Measurements from ENCODE around the gene EREG. TPM values are rescaled to one million over a fixed set of nuclear protein-coding genes. Genes with fewer than 3 reads are reported as not detected.
"Not testable (repeated sequence)": the region's sequence is repeated elsewhere in the genome, so short reads cannot be mapped to it uniquely, and the experiment has no call there.

EREG gene
- polyA plus RNA-seq, 6 donors from 2014 or later, result 0.19 to 0.32 TPM; not detected in 4

- H3K4me1 Mint-ChIP-seq, result no peaks in the 10 kb centered on the region
- ATAC-seq (ENCODE audit: low read depth in 2 of 2) (no peak), DNase-seq (no peak)
- no peak overlapping the region for H3K27ac Mint-ChIP-seq
- no peaks in the 10 kb centered on the region for H3K36me3 Mint-ChIP-seq
- peaks cover 0 to 5% (median 0%) of the 10 kb centered on the region in 7 donors for H3K9me3 Mint-ChIP-seq
- H3K4me3 Mint-ChIP-seq, result no peak overlapping the region
- H3K27me3 Mint-ChIP-seq, result peaks cover 0 to 20% (median 14%) of the 10 kb centered on the region in 3 donors
Measured at GRCh38 chr4:74329307-74329706, 35.6 kb upstream of the EREG start.

GRCh38 chr4:74330295-74330750, 34.6 kb upstream of the EREG start:
- H3K4me1 Mint-ChIP-seq, result peaks cover 0 to 1% (median 0%) of the 10 kb centered on the region in 3 donors
- H3K27ac Mint-ChIP-seq, result no peak overlapping the region
- peaks cover 0 to 5% (median 0%) of the 10 kb centered on the region in 7 donors for H3K9me3 Mint-ChIP-seq
- no peak for ATAC-seq (ENCODE audit: low read depth in 2 of 2)
- H3K27me3 Mint-ChIP-seq, result peaks cover 0 to 22% (median 16%) of the 10 kb centered on the region in 3 donors
- H3K4me3 Mint-ChIP-seq, result no peak overlapping the region
- no peaks in the 10 kb centered on the region for H3K36me3 Mint-ChIP-seq
- DNase-seq, result no peak

DNA sequence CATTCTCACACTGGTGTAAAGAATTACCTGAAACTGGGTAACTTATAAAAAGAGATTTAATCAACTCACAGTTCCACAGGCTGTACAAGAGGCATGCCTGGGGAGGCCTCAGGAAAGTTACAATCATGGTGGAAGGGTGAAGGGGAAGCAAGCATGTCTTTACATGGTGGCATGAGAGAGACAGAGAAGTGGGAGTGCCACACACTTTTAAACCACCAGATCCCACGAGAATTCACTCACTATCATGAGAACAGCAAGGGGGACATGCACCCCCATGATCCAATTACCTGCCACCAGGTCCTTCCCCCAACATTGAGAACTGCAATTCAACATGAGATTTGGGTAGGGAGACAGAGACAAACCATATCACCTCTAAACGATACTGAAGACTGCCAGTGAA, 33.7 kb upstream of the EREG start:
- H3K27ac Mint-ChIP-seq, result no peak overlapping the region
- peaks cover 0 to 5% (median 0%) of the 10 kb centered on the region in 7 donors for H3K9me3 Mint-ChIP-seq
- H3K36me3 Mint-ChIP-seq, result no peaks in the 10 kb centered on the region
- H3K4me1 Mint-ChIP-seq, result peaks cover 0 to 8% (median 7%) of the 10 kb centered on the region in 3 donors
- no peak overlapping the region for H3K4me3 Mint-ChIP-seq
- H3K27me3 Mint-ChIP-seq, result peaks cover 0 to 22% (median 16%) of the 10 kb centered on the region in 3 donors
- DNase-seq (no peak), ATAC-seq (ENCODE audit: low read depth in 2 of 2) (no peak)

GRCh38 chr4:74331944-74332343, 33.0 kb upstream of the EREG start:
- ATAC-seq (ENCODE audit: low read depth in 2 of 2) (no peak), DNase-seq (no peak)
- peaks cover 0 to 5% (median 0%) of the 10 kb centered on the region in 7 donors for H3K9me3 Mint-ChIP-seq
- peaks cover 0 to 22% (median 16%) of the 10 kb centered on the region in 3 donors for H3K27me3 Mint-ChIP-seq
- H3K4me1 Mint-ChIP-seq, result peaks cover 0 to 8% (median 7%) of the 10 kb centered on the region in 3 donors
- H3K27ac Mint-ChIP-seq, result no peak overlapping the region
- no peak overlapping the region for H3K4me3 Mint-ChIP-seq
- no peaks in the 10 kb centered on the region for H3K36me3 Mint-ChIP-seq

- H3K9me3 Mint-ChIP-seq, result peaks cover 0 to 1% (median 0%) of the 10 kb centered on the region in 7 donors
- H3K4me3 Mint-ChIP-seq, result no peak overlapping the region
- DNase-seq (no peak), ATAC-seq (ENCODE audit: low read depth in 2 of 2) (no peak)
- no peaks in the 10 kb centered on the region for H3K36me3 Mint-ChIP-seq
- H3K27me3 Mint-ChIP-seq, result peaks cover 0 to 7% (median 7%) of the 10 kb centered on the region in 3 donors
- H3K27ac Mint-ChIP-seq, result no peak overlapping the region
- H3K4me1 Mint-ChIP-seq, result peaks cover 0 to 8% (median 7%) of the 10 kb centered on the region in 3 donors
Measured at GRCh38 chr4:74334636-74335035, 30.3 kb upstream of the EREG start.

DNA sequence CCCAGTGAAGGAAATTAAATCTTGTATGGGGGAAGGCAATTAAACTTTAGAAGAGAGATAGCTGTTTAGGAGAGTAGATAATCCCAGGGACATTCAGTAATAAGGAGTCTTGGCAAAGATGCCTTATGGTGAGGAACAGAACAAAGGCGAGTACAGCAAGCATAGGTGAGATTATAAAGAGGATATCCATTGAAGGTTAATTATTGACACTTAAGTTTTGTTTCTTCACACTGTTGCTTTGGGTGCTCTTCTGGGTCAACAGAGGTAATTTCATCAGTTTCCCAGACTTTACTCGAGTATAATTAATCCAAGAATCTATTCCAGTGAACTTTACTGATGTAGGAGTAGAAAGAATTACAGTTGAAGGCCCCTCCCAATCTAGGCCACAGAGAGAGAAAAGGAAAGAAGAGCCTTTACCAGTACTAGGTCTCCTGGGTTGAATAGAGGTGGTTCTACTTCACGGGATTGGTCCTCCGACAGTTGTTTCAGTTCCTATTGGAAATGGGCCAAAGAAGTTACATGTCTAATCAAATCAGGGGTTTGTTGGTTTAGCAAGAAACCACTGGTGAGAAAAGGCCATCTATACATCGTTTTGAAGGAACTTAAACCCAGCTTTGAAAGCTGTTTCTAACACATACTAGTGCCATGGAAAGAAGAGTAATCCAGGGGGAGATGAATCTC, 29.5 kb upstream of the EREG start:
- H3K36me3 Mint-ChIP-seq, result peaks cover 0 to 4% of the 10 kb centered on the region in 2 donors
- DNase-seq (no peak), ATAC-seq (ENCODE audit: low read depth in 2 of 2) (peak in 1 of 2 donors; percentile 36)
- peaks cover 0 to 8% (median 7%) of the 10 kb centered on the region in 3 donors for H3K4me1 Mint-ChIP-seq
- H3K27ac Mint-ChIP-seq, result no peak overlapping the region
- no peak overlapping the region for H3K4me3 Mint-ChIP-seq
- peaks cover 0 to 6% (median 5%) of the 10 kb centered on the region in 7 donors for H3K9me3 Mint-ChIP-seq
- peaks cover 0 to 7% (median 7%) of the 10 kb centered on the region in 3 donors for H3K27me3 Mint-ChIP-seq

- Mint-ChIP-seq H3K4me3 (no peak overlapping the region), H3K4me1 (peaks cover 0 to 8% (median 7%) of the 10 kb centered on the region in 3 donors), H3K36me3 (peaks cover 5 to 10% of the 10 kb centered on the region in 2 donors), H3K27ac (no peak overlapping the region), H3K9me3 (peaks cover 3 to 38% (median 22%) of the 10 kb centered on the region in 7 donors), H3K27me3 (peaks cover 0 to 21% (median 7%) of the 10 kb centered on the region in 3 donors)
- ATAC-seq (ENCODE audit: low read depth in 2 of 2), result no peak
- no peak for DNase-seq
Measured at GRCh38 chr4:74338792-74339333, 26.1 kb upstream of the EREG start.

DNA sequence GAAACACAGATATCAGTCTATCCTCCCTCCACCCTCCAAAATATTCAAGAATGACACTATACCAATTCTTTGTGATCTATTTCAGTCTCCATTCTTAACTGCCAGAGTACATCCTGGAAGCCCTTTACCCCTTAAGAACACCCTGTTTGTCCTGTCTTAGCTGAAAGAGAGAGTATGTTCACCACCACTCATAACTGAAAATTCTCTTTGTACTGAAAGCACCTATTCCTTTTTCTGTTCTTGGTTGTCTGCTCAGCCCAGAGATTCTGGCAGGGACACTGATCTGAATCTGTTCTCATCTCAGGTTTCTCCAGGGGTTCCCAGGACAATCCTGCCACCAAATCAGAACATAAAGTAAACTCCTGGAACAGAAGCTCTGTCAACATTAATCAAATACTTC, 25.4 kb upstream of the EREG start:
- Mint-ChIP-seq H3K9me3 (peaks cover 4 to 44% (median 28%) of the 10 kb centered on the region in 7 donors), H3K27ac (no peak overlapping the region), H3K4me3 (no peak overlapping the region), H3K36me3 (peaks cover 5 to 10% of the 10 kb centered on the region in 2 donors), H3K4me1 (peaks cover 0 to 8% (median 7%) of the 10 kb centered on the region in 3 donors), H3K27me3 (peaks cover 0 to 15% (median 1%) of the 10 kb centered on the region in 3 donors)
- ATAC-seq (ENCODE audit: low read depth in 2 of 2) (no peak), DNase-seq (no peak)

- not testable (repeated sequence) for H3K27ac Mint-ChIP-seq; H3K4me3 Mint-ChIP-seq; H3K36me3 Mint-ChIP-seq; DNase-seq; H3K4me1 Mint-ChIP-seq; ATAC-seq (ENCODE audit: low read depth in 2 of 2)
- H3K9me3 Mint-ChIP-seq, result peaks cover 8 to 54% (median 37%) of the 10 kb centered on the region in 7 donors
- H3K27me3 Mint-ChIP-seq, result peaks cover 0 to 15% (median 0%) of the 10 kb centered on the region in 3 donors
Measured at GRCh38 chr4:74340421-74340820, 24.5 kb upstream of the EREG start.

GRCh38 chr4:74344031-74344430, 20.9 kb upstream of the EREG start:
- H3K4me3 Mint-ChIP-seq, result no peak overlapping the region
- no peak overlapping the region for H3K27ac Mint-ChIP-seq
- H3K9me3 Mint-ChIP-seq, result peaks cover 8 to 55% (median 37%) of the 10 kb centered on the region in 7 donors
- DNase-seq (no peak), ATAC-seq (ENCODE audit: low read depth in 2 of 2) (no peak)
- peaks cover 0 to 15% (median 15%) of the 10 kb centered on the region in 3 donors for H3K27me3 Mint-ChIP-seq
- peaks cover 5 to 10% of the 10 kb centered on the region in 2 donors for H3K36me3 Mint-ChIP-seq
- H3K4me1 Mint-ChIP-seq, result no peaks in the 10 kb centered on the region

- no peaks in the 10 kb centered on the region for H3K9me3 Mint-ChIP-seq
- DNase-seq (no peak), ATAC-seq (ENCODE audit: low read depth in 2 of 2) (no peak)
- H3K4me1 Mint-ChIP-seq, result no peaks in the 10 kb centered on the region
- no peaks in the 10 kb centered on the region for H3K36me3 Mint-ChIP-seq
- peaks cover 0 to 14% (median 0%) of the 10 kb centered on the region in 3 donors for H3K27me3 Mint-ChIP-seq
- H3K27ac Mint-ChIP-seq, result no peak overlapping the region
- no peak overlapping the region for H3K4me3 Mint-ChIP-seq
Measured at GRCh38 chr4:74353858-74354257, 11.1 kb upstream of the EREG start.

GRCh38 chr4:74357965-74358364, 7.0 kb upstream of the EREG start:
- Mint-ChIP-seq H3K9me3 (peaks cover 0 to 2% (median 0%) of the 10 kb centered on the region in 7 donors), H3K27me3 (peaks cover 6 to 22% (median 6%) of the 10 kb centered on the region in 3 donors), H3K27ac (no peak overlapping the region), H3K4me3 (no peak overlapping the region), H3K4me1 (no peaks in the 10 kb centered on the region), H3K36me3 (no peaks in the 10 kb centered on the region)
- DNase-seq (no peak), ATAC-seq (ENCODE audit: low read depth in 2 of 2) (no peak)

DNA sequence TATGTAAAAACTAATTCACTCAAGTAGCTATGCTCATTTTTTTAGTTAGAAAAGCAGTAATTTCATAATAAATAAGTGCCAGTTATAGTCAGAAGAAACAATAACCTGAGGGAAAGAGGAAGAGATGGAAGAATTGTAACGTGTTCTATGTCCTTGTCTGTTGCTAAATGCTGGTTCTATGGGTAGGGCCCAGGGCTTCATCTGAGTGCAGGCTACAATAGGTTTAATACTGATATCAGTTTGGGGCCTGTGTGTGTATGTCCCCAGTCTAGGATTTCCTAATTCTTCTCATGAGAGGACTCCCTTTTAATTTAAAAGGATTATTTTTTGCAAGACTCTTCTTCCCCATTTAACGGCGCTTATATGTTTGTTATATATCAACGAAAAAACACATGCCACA, 3.3 kb upstream of the EREG start:
- Mint-ChIP-seq H3K4me1 (peaks cover 14 to 22% (median 19%) of the 10 kb centered on the region in 3 donors), H3K4me3 (no peak overlapping the region), H3K27ac (no peak overlapping the region), H3K9me3 (peaks cover 0 to 2% (median 0%) of the 10 kb centered on the region in 7 donors), H3K27me3 (peaks cover 32 to 37% (median 35%) of the 10 kb centered on the region in 3 donors), H3K36me3 (no peaks in the 10 kb centered on the region)
- ATAC-seq (ENCODE audit: low read depth in 2 of 2) (no peak), DNase-seq (no peak)

DNA sequence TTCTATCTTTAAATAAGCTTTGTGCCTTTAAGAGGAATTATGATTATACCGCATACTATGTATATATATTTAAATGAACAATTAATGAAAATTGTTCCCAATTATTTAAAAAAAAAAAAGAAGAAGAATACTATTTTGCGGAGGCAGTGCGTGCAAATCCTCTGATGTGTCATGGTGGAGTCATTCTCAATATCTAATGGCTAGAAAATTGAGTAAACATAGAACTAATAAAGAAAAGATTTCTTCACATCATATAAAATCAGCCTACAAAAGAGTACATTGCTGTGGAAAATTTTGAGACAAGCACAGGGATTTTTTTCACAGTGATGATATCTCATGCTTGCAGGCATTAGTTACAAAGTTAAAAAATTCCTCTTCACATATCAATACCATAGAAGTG, 2.6 kb upstream of the EREG start:
- H3K27ac Mint-ChIP-seq, result no peak overlapping the region
- peaks cover 14 to 22% (median 19%) of the 10 kb centered on the region in 3 donors for H3K4me1 Mint-ChIP-seq
- no peaks in the 10 kb centered on the region for H3K36me3 Mint-ChIP-seq
- H3K9me3 Mint-ChIP-seq, result peaks cover 0 to 2% (median 0%) of the 10 kb centered on the region in 7 donors
- no peak overlapping the region for H3K4me3 Mint-ChIP-seq
- DNase-seq (no peak), ATAC-seq (ENCODE audit: low read depth in 2 of 2) (no peak)
- peaks cover 34 to 43% (median 41%) of the 10 kb centered on the region in 3 donors for H3K27me3 Mint-ChIP-seq

All from naive B cell (primary cell).